Small intestine (tissue), 7 donors: ENCODE results near the gene ATP5F1E. TPM values are rescaled to one million over a fixed set of nuclear protein-coding genes. Genes with fewer than 3 reads are reported as not detected.
A peak's percentile ranks its signal among the peaks of the same experiment; 100 is the strongest.

Experiments used
- DNase-seq, 2 donors: peaks; one replicate each; pipeline versions ENCODE4 v3.0.0 to v3.0.0-alpha.2; 2013
- FAIRE-seq: peaks from 2 replicates; lab custom pipeline; 2012; peaks lifted over from hg19 to GRCh38; lab: Jason Lieb, UNC
- H3K27ac ChIP-seq, 3 donors: one replicate each; pipeline ENCODE4 v1.5.1; 2013; ENCODE audit warnings: low read length in 2 of 3, mild to moderate bottlenecking in 2 of 3, control low read depth in 1 of 3, inconsistent platforms in 1 of 3, low read depth in 1 of 3, moderate library complexity in 1 of 3
- H3K27me3 ChIP-seq, 3 donors: one replicate each; pipeline ENCODE4 v1.6.1; 2013; ENCODE audit warnings: low read length in 3 of 3, inconsistent platforms in 1 of 3; ENCODE audit not compliant: control insufficient read depth in 3 of 3, insufficient read depth in 3 of 3
- H3K36me3 ChIP-seq, 3 donors: one replicate each; pipeline ENCODE4 v1.6.1; 2013; ENCODE audit warnings: low read length in 3 of 3, inconsistent platforms in 1 of 3, low read depth in 1 of 3, mild to moderate bottlenecking in 1 of 3, moderate library complexity in 1 of 3; ENCODE audit not compliant: control insufficient read depth in 3 of 3, insufficient read depth in 2 of 3
- H3K4me1 ChIP-seq, 3 donors: one replicate each; pipeline ENCODE4 v1.6.1; 2013; ENCODE audit warnings: low read length in 2 of 3, inconsistent platforms in 1 of 3, low read depth in 1 of 3, mild to moderate bottlenecking in 1 of 3, moderate library complexity in 1 of 3; ENCODE audit not compliant: control insufficient read depth in 3 of 3, insufficient read depth in 2 of 3
- H3K4me3 ChIP-seq, 3 donors: one replicate each; pipeline ENCODE4 v1.5.1; 2013; ENCODE audit warnings: low read length in 3 of 3, control low read depth in 1 of 3, inconsistent platforms in 1 of 3, low read depth in 1 of 3, mild to moderate bottlenecking in 1 of 3, moderate library complexity in 1 of 3
- H3K9me3 ChIP-seq, 2 donors: one replicate each; pipeline ENCODE4 v1.6.1; 2013; ENCODE audit warnings: low read depth in 1 of 2, low read length in 1 of 2; ENCODE audit not compliant: control insufficient read depth in 2 of 2, insufficient read depth in 1 of 2
- WGBS, 3 donors: extraction: QIAGEN DNeasy Blood & Tissue Kit; methylation state at CpG; one replicate each; pipeline ENCODE4 v1.1.7; 2013; 5-methylcytosine and 5-hydroxymethylcytosine counted together
- polyA plus RNA-seq, 4 donors: library from polyadenylated mRNA; stranded (reverse) in 3 of 4; unstranded in 1 of 4; fragments of 200-250 nt in 3 of 4; fragments of 120-200 nt in 1 of 4; gene quantifications; one replicate each; pipeline versions ENCODE4 v1.2.1 to v1.2.3, GENCODE V29; 2013
- donor health status: healthy with polysubstance abuse.
- donor health status: control.
- donor health status: control.
- donor health status: Bipolar disorder and iron deficiency.
- donor health status: healthy.

Gene ATP5F1E
- polyA plus RNA-seq, 4 donors: 49.6 to 87.5 (median 69.8) TPM

DNA sequence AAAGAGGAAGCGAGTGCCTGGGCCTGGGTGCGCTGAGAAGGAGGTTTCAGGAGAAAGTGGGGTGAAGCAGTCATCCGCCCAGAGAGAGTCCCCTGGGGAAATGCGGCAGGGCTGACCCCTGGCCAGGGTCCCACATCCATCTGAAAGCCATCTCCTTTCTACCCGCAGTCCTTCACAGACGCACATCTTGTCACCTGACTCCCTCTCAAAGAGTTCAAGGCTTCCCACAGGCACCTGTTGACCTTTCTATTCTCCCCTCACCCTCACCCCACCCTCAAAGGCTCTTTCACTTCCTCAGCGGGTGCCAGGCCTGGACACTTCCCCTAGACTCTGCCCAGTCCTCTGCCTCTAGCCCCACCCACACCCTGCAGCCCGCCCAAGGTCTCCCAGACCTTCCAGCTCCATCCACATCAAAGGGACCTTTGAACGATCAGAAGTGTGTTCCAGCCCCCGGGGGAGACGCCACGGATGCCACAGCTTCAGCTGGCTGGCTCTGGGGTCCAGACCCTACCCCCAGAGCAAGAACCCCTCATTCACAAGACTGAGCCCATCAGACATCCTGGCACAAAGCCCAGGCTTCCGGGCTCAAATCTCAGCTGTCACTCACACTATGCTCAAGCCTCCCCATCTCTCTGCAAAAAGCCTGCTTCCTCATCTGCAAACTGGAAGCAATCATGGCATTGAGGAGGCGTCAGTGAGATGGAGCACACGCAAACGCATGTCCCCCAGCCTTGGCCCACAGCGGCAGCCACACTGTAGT lies 27.2 kb downstream of the ATP5F1E start:
- DNase-seq (peak; percentile 58 to 94), FAIRE-seq (no peak)
- H3K27ac ChIP-seq: peak overlapping the region in 2 of 3 donors; percentile 87 to 98
- peaks cover 2 to 20% (median 4%) of the 10 kb centered on the region in 3 donors for H3K4me1 ChIP-seq
- peak overlapping the region in 2 of 3 donors; percentile 23 to 87 for H3K4me3 ChIP-seq
- H3K9me3 ChIP-seq: no peaks in the 10 kb centered on the region
- WGBS, 3 donors: 16 to 32% (median 26%) methylated on average over 17 of the region's 17 CpGs
- H3K36me3 ChIP-seq: peaks cover 0 to 45% (median 6%) of the 10 kb centered on the region in 3 donors
- no peaks in the 10 kb centered on the region for H3K27me3 ChIP-seq

DNA sequence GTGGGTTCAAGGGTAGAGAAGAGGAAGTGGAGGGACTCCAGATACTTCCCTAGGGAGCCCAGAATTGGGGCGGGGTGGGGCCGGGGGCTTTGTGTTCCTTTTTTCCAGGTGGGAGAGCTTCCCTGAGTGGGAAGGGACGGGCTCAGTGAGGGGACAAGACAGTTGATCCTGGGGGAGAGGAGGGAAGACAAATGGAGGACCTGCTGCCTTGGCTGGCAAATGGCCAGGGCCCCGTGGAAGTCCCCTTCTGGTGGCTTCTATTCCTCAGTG lies 27.7 kb downstream of the ATP5F1E start:
- Histone ChIP-seq H3K36me3 (peaks cover 0 to 48% (median 7%) of the 10 kb centered on the region in 3 donors), H3K4me3 (peak overlapping the region in 1 of 3 donors; percentile 87), H3K27ac (peak overlapping the region in 2 of 3 donors; percentile 52 to 87), H3K27me3 (no peaks in the 10 kb centered on the region), H3K9me3 (no peaks in the 10 kb centered on the region), H3K4me1 (peaks cover 2 to 20% (median 4%) of the 10 kb centered on the region in 3 donors)
- no peak for DNase-seq
- no peak for FAIRE-seq
- 37 to 51% (median 46%) methylated on average over 4 of the region's 4 CpGs for WGBS, 3 donors

DNA sequence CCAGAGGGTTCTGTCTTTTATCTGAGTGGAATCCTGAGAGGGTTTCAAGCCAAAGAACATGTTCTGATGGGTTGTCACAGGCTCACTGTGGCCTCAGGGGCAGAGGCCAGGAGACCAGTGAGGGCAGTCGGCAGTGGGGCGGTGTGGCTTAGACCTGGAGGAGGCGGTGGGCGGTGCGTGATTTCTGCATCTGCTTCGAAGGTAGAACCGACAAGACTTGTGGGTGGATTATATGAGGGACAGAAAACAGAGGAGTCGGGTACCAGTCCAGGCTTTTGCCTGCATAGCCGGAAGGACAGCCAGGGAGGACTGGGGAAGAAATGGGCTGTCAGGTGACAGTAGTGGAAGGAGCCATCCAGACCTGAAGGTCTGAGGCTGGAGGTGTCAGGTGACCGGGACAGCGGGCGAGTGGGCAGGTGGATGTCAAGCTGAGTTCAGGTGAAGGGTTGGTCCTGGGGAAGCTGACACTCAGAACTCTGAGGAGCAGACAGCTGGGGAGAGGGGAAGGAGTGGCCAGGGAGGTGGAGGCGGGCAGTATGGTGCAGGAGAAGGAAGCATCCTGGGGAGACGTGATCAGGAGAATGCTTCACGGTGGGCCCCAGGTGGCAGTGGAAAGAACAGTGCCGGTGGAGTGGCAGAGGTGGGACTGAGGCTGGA lies 28.2 kb downstream of the ATP5F1E start:
- WGBS, 3 donors: 83 to 86% (median 84%) methylated on average over 16 of the region's 16 CpGs
- no peak for DNase-seq
- Histone ChIP-seq H3K4me3 (no peak overlapping the region), H3K4me1 (peaks cover 2 to 20% (median 4%) of the 10 kb centered on the region in 3 donors), H3K36me3 (peaks cover 0 to 52% (median 9%) of the 10 kb centered on the region in 3 donors), H3K27ac (peak overlapping the region in 1 of 3 donors; percentile 87), H3K27me3 (no peaks in the 10 kb centered on the region), H3K9me3 (no peaks in the 10 kb centered on the region)
- no peak for FAIRE-seq

DNA sequence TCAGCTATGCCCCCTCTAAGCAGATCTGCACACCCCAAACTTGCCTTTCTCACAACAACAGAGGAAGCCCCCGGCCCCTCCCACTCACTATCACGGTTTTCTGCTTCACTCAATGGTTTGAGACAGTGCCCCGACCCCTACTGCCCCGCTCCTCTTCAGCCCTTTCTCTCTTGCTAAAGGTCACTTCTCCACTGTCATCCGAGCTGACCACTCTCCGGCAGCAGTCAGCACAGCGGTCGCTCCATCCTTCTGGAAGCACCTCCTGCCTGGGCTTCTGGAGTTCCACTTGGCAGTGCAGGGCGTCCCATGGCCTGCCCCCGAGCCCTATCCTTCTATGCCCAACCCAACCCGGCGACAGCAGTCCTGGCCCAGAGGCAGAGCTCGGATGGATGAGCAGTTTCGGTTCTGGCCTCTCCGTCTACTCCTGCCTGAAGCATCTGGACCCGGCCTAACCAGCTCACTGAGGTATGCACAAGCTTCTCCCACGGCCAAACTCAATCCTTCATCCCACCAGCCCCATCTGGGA lies 29.2 kb downstream of the ATP5F1E start:
- peaks cover 0 to 55% (median 11%) of the 10 kb centered on the region in 3 donors for H3K36me3 ChIP-seq
- 89 to 90% (median 90%) methylated on average over 17 of the region's 17 CpGs for WGBS, 3 donors

DNA sequence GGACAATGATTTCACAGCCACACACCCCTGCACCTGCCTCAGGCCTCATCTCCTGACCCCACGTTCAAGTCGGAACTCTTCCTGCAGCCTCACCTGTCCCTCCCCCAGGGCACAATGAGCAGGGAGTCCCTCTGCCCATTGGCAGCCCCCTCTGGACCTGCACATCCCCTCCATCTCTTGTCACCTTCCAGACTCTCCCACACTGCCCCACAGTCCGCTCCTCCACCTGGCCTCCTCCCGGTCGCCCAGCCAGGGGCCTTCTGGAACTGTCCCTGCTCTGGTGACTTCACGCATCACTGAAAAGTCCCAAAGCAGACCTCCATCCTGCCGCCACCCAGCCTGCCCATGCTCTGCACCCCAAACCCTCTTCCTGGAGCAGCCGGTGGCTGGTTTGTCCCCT lies 29.7 kb downstream of the ATP5F1E start:
- Histone ChIP-seq H3K9me3 (no peaks in the 10 kb centered on the region), H3K4me1 (peaks cover 2 to 20% (median 2%) of the 10 kb centered on the region in 3 donors), H3K27me3 (no peaks in the 10 kb centered on the region), H3K4me3 (no peak overlapping the region), H3K36me3 (peaks cover 2 to 59% (median 16%) of the 10 kb centered on the region in 3 donors), H3K27ac (no peak overlapping the region)
- DNase-seq (no peak), FAIRE-seq (no peak)
- 77 to 94% (median 88%) methylated on average over 7 to 8 of the region's 8 CpGs for WGBS, 3 donors

More for the DNA sequence above, 29.2 kb downstream of the ATP5F1E start:
- Histone ChIP-seq H3K27ac (no peak overlapping the region), H3K4me3 (no peak overlapping the region), H3K9me3 (no peaks in the 10 kb centered on the region), H3K27me3 (no peaks in the 10 kb centered on the region), H3K4me1 (peaks cover 2 to 20% (median 4%) of the 10 kb centered on the region in 3 donors)
- FAIRE-seq (no peak), DNase-seq (no peak)

DNA sequence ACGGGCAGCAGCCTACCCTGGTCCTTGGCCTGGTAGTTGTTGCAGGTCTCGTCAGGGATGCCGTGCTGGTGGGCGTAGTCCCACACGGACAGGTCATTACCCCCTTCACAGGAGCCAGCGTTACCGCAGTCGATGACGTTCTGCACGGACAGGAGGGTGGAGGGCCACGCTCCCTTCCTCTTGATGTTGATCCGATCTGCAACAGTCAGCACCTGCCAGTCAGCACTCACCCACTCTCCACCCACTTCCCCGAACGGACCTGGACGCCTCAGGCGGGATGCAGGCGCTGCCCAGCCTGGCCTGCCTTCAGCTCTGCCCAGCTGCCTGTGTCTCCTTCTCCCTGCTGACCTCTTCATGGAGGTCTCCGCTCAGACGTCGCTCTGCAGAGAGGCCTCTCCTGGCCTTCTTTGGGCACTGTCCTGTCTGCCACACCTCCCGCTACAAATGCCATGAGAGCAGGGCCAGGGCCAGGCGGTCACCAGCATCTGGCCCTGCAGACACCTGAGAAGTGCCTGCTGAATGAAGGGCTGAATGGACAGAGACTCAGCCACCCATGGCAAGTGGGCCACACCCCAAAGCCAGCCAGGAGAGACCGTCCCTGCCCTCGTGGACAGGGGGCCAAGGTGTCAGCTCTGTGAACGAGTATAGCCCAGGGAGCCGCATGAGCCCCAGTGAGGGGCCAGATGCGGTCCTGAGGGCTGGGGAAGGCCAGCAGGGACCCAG lies 30.5 kb downstream of the ATP5F1E start:
- H3K36me3 ChIP-seq: peaks cover 6 to 66% (median 21%) of the 10 kb centered on the region in 3 donors
- no peak overlapping the region for H3K27ac ChIP-seq
- H3K4me1 ChIP-seq: peaks cover 2 to 20% (median 2%) of the 10 kb centered on the region in 3 donors
- WGBS, 3 donors: 94 to 96% (median 95%) methylated on average over 24 to 27 of the region's 27 CpGs
- H3K27me3 ChIP-seq: no peaks in the 10 kb centered on the region
- no peak overlapping the region for H3K4me3 ChIP-seq
- no peaks in the 10 kb centered on the region for H3K9me3 ChIP-seq
- FAIRE-seq (no peak), DNase-seq (no peak)

DNA sequence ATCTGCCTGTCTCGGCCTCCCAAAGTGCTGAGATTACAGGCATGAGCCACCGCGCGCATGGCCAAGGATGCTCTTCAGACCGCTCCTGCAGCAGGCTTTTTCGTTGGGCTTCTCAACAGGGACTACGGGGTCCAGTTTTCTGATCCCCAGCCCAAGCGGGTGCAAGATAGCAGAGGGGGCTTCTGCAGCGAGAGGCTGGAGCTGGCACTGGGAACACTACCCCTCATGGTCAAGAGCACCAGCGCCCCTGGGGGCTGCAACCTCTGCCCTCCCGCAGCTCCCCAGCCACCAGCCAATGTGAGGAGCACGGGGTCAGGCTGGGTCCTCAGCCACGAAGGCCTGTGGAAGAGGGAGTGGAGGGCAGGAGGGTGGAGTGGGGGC lies 31.1 kb downstream of the ATP5F1E start:
- Histone ChIP-seq H3K36me3 (peaks cover 7 to 72% (median 27%) of the 10 kb centered on the region in 3 donors), H3K4me1 (peaks cover 2 to 16% (median 2%) of the 10 kb centered on the region in 3 donors), H3K4me3 (no peak overlapping the region), H3K9me3 (no peaks in the 10 kb centered on the region), H3K27me3 (no peaks in the 10 kb centered on the region), H3K27ac (no peak overlapping the region)
- DNase-seq: no peak
- FAIRE-seq: no peak
- 90 to 93% (median 91%) methylated on average over 13 of the region's 13 CpGs for WGBS, 3 donors

DNA sequence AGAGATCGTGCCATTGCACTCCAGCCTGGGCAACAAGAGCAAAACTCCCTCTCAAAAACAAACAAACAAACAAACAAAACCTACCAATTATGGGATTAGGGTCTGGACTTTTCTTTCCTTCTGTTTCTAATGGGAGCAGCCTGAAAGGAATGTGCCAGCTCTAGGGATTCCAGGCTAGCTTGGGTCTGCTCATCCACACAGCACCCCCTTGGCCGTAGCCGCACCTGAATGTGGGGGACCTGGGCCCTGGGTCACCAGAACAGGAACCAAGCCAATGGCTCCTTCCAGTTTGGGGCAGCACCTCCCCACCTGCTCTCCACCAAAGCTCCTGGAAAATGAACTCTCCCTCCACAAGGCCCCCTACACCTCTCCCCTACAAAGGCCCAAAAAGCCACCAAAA lies 31.8 kb downstream of the ATP5F1E start:
- DNase-seq (no peak), FAIRE-seq (no peak)
- Histone ChIP-seq H3K9me3 (no peaks in the 10 kb centered on the region), H3K27me3 (no peaks in the 10 kb centered on the region), H3K27ac (no peak overlapping the region), H3K4me3 (no peak overlapping the region), H3K4me1 (peaks cover 2 to 8% (median 2%) of the 10 kb centered on the region in 3 donors), H3K36me3 (peaks cover 13 to 76% (median 32%) of the 10 kb centered on the region in 3 donors)
- 64 to 83% (median 80%) methylated on average over 3 of the region's 3 CpGs for WGBS, 3 donors
